Subcutaneous adipose tissue (tissue), 4 donors: ENCODE data around the gene TMCC3. TPM values are rescaled to one million over a fixed set of nuclear protein-coding genes. Genes with fewer than 3 reads are reported as not detected.

Experiments used
- total RNA-seq, 4 donors: library from RNA; depleted of rRNA; stranded (reverse); fragments of >200 nt; gene quantifications; one replicate each; pipeline ENCODE4 v1.1.0, GENCODE V29; 2016
- TF ChIP-seq, protein P1 (sequence below): fragments of 450-650 bp; IDR thresholded peaks from one replicate; pipeline ENCODE4 v1.5.1; 2016; ENCODE audit warnings: low read depth, mild to moderate bottlenecking, control low read depth, antibody characterized with exemption, moderate library complexity

TMCC3 gene
- total RNA-seq, 4 donors from 2014 or later = 9.9 to 44.8 (median 17.2) TPM

DNA sequence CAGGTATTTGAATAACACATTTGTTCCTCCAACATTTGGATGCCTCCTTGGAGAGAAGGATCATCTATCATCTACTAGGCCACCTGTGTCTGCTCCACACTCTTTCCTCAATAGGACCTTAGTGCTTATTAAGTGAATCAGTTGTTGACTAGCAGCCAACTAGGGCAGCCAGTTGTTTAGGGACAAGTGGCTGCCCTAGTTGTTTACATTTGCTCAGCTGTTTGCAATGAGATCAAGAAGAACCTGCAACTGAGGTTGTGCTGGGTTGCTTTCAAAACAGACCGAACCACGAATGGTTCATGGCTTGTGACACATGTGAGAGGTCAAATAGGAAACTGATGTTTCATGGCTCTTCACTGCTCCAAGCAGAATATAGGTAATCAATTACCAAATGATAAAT, 53.8 kb downstream of the TMCC3 start:
- TF ChIP-seq, protein P1, sequence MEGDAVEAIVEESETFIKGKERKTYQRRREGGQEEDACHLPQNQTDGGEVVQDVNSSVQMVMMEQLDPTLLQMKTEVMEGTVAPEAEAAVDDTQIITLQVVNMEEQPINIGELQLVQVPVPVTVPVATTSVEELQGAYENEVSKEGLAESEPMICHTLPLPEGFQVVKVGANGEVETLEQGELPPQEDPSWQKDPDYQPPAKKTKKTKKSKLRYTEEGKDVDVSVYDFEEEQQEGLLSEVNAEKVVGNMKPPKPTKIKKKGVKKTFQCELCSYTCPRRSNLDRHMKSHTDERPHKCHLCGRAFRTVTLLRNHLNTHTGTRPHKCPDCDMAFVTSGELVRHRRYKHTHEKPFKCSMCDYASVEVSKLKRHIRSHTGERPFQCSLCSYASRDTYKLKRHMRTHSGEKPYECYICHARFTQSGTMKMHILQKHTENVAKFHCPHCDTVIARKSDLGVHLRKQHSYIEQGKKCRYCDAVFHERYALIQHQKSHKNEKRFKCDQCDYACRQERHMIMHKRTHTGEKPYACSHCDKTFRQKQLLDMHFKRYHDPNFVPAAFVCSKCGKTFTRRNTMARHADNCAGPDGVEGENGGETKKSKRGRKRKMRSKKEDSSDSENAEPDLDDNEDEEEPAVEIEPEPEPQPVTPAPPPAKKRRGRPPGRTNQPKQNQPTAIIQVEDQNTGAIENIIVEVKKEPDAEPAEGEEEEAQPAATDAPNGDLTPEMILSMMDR = no peak

DNA sequence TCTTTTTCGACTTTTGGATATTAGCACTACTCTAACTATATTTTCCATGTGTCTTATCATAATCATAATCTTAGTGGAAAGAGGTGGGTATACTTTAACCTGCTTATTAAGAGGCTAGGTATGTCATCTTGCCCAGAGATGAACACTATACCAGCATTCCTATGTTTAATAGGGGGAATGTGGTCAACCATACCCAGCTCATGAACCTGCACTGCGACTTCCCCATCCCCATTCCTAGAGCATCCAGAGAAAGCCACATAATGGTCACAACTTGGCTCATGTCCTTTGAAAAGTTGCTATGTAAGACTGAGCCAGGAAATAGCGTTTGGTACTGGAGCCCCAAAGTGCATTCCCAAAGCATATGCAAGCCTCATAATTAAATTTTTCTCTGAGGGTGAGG, 55.2 kb downstream of the TMCC3 start:
- TF ChIP-seq, protein P1 = no peak

DNA sequence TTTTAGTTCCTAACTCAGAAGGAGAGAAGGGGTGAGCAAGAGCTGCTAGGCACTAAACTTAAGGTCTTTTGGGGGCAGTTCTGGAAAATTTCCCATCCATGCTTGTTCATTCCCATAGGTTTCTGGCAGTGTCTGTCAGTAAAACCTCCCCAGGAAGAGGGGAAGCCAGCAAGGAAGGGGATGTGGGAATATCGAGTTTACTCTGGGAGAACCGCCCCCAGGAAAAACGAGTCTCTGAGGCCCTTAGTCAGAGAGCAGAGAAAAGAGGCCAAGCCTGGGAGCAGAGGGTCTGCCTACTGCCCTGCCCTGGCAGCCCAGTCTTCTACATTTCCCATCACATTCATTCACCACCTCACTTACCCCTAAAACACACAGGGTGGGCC, 55.9 kb downstream of the TMCC3 start:
- TF ChIP-seq, protein P1 = no peak

DNA sequence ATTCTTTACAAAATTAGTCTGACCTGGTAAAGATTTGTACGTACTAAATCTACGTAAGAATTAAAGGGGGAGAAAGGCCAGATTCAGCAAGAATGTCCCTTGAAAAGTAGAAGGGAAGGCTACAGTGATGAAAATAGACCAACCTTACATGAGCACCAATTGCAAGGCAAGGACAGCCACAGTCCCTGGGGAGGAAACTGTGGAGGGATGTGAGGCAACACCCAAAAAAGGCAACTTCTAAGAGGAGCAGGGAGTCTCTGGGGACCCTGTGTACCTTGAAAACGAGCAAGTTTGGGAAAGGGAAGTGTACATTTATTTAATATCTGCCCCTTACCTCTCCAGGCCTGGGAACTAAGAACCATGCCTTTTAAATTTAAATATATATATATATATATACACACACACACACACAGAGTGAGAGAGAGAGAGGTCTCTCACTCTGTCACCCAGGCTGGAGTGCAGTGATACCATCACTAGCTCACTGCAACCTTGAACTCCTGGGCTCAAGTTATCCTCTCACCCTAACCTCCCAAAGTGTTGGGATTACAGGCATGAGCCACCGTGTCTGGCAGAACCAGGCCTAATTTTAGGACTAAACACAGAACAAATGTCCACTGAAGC, 56.4 kb downstream of the TMCC3 start:
- TF ChIP-seq, protein P1 = no peak

DNA sequence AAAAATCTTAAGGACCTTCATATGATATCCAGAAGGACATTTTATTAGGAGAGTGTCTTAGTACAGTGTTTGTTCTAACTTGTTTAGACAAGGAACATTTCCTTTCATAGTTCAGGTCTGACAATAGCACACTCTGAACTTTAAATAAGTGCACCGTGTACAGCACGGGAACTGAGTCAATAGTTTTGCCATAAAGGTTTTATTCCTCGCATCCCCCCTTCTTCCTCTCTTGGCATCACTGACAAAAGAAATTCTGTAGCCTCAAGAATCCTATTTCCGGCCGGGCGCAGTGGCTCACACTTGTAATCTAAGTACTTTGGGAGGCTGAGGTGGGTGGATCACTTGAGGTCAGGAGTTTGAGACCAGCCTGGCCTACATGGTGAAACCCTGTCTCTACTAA, 58.3 kb downstream of the TMCC3 start:
- TF ChIP-seq, protein P1 = no peak

DNA sequence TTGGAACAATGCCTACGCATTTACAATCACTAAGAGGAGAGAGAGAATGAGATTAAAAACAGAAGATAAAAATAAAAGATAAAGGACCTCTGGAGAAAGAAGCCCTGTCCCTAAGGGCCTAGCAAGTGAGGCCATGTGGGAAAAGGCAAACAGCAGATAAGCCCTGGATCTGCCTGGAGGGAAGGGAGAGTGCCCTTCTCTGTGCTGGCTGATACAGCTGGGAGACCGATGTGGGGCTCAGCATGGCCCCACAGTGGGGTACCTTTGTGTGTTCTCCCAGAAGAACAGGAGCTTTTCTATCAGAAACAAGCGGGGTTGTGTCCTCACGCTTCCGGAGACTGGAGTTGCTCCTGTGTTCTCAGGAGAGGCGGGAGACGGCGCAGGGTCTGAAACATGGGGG, 59.9 kb downstream of the TMCC3 start:
- TF ChIP-seq, protein P1 = no peak

DNA sequence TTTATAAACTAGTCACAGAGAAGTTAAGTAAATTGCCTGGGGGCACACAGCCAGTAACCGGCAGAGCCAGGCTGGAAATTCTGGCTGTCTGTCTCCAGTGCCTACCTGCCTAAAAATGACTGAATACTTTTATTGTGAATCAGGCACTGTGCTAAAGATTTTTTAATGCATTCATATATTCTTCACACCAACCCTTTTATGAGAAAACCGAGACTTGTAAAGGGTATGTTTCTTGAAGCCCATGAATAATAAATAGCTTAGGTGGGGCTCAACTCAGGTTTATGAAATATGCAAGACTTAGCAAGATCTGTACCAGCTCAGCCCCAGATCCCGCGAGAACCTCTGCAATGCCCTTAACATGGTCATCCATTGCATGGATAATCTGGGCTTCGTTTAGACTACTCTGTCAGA, 60.8 kb downstream of the TMCC3 start:
- TF ChIP-seq, protein P1 = no peak
